NT2/D1 (cell line): ENCODE data around the gene ZNF438.

Experiments used
- YY1 ChIP-seq: IDR thresholded peaks from 2 replicates; pipeline ENCODE4 v1.6.1; 2011; ENCODE audit not compliant: insufficient read length, insufficient read depth
- ZNF274 ChIP-seq: IDR thresholded peaks from 2 replicates; pipeline ENCODE4 v1.6.1; 2011; ENCODE audit warnings: mild to moderate bottlenecking, low read depth, low read length

DNA sequence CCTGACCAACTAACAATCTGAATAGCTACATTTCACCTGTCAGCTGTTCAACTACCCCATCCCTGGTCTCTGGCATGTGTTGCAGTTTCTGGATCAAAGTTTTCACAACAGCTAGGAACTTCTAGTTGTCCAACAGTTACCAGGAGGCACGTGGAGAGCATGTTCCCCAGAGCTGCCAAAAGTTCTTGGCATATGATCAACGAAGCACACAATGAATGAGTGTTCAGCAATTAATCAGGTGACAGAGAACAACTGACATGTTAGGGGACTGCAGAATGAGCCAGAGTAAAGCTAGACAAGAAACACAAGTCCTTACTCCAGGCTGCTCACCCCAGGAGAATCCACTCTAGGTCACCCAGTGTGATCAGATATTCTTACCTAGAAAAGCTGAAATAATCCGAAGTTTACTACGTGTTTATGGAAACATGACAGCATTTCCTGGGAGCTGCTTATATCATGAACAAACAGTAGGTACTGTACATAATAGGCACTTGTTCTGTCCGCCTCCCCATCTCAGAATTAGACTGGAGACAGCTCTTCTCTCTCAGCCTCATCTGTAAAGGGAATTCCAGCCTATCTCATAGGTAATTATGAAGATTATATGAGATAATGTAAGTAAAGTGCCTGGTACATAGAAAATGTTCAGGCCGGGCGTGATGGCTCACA is 50.6 kb downstream of the ZNF438 start:
- TF ChIP-seq ZNF274 (no peak), YY1 (no peak)
